Astrocyte (in vitro differentiated cells and primary cell): ENCODE results near the gene RAPGEF3. TPM values are rescaled to one million over a fixed set of nuclear protein-coding genes. Genes with fewer than 3 reads are reported as not detected.

Source experiments
- DNase-seq: peaks from one replicate; pipeline ENCODE4 v3.0.0-alpha.2; 2010; ENCODE audit warnings: low read depth
- FAIRE-seq: peaks from 2 replicates; lab custom pipeline; 2011; peaks lifted over from hg19 to GRCh38; lab: Jason Lieb, UNC
- H2AFZ ChIP-seq: 2 replicates; pipeline ENCODE4 v1.6.0; 2012; ENCODE audit warnings: low read depth, low read length, inconsistent platforms
- H3K27ac ChIP-seq: 2 replicates; pipeline ENCODE4 v1.5.1; 2011; ENCODE audit warnings: low read depth, low read length, inconsistent platforms
- H3K27me3 ChIP-seq: 2 replicates; pipeline ENCODE4 v1.6.0; 2011; ENCODE audit warnings: low read length, inconsistent platforms; ENCODE audit not compliant: insufficient read depth
- H3K36me3 ChIP-seq: 2 replicates; pipeline ENCODE4 v1.5.1; 2011; ENCODE audit warnings: low read length, inconsistent platforms; ENCODE audit not compliant: insufficient read depth
- H3K4me1 ChIP-seq: 2 replicates; pipeline ENCODE4 v1.5.1; 2011; ENCODE audit warnings: low read length, inconsistent platforms; ENCODE audit not compliant: insufficient read depth
- H3K4me2 ChIP-seq: 2 replicates; pipeline ENCODE4 v1.6.0; 2012; ENCODE audit warnings: low read length, inconsistent platforms
- H3K4me3 ChIP-seq: 2 replicates; pipeline ENCODE4 v1.5.1; 2011; ENCODE audit warnings: low read depth, mild to moderate bottlenecking, low read length, inconsistent platforms; ENCODE audit not compliant: insufficient read depth
- H3K79me2 ChIP-seq: 2 replicates; pipeline ENCODE4 v1.6.0; 2012; ENCODE audit warnings: mild to moderate bottlenecking, low read length, inconsistent platforms; ENCODE audit not compliant: insufficient read depth
- H3K9ac ChIP-seq: 2 replicates; pipeline ENCODE4 v1.6.0; 2012; ENCODE audit warnings: mild to moderate bottlenecking, low read length, inconsistent platforms
- H3K9me3 ChIP-seq: 2 replicates; pipeline ENCODE4 v1.5.1; 2012; ENCODE audit warnings: low read depth, mild to moderate bottlenecking, low read length, inconsistent platforms; ENCODE audit not compliant: insufficient read depth
- H4K20me1 ChIP-seq: 2 replicates; pipeline ENCODE4 v1.6.0; 2012; ENCODE audit warnings: low read length, inconsistent platforms; ENCODE audit not compliant: insufficient read depth
- H3K27ac Mint-ChIP-seq: one replicate; pipeline ENCODE4 v1.8.0; 2021; ENCODE audit warnings: mild to moderate bottlenecking, mixed read lengths; ENCODE audit not compliant: unreplicated experiment
- H3K27me3 Mint-ChIP-seq: one replicate; pipeline ENCODE4 v1.8.0; 2021; ENCODE audit warnings: low read depth, mixed read lengths; ENCODE audit not compliant: unreplicated experiment
- H3K36me3 Mint-ChIP-seq: one replicate; pipeline ENCODE4 v1.8.0; 2021; ENCODE audit warnings: low read depth, mixed read lengths; ENCODE audit not compliant: unreplicated experiment
- H3K4me1 Mint-ChIP-seq: one replicate; pipeline ENCODE4 v1.8.0; 2021; ENCODE audit warnings: low read depth, mixed read lengths; ENCODE audit not compliant: unreplicated experiment
- H3K4me3 Mint-ChIP-seq: one replicate; pipeline ENCODE4 v1.8.0; 2021; ENCODE audit warnings: mild to moderate bottlenecking, moderate library complexity, mixed read lengths; ENCODE audit not compliant: unreplicated experiment
- H3K9me3 Mint-ChIP-seq: one replicate; pipeline ENCODE4 v1.8.0; 2021; ENCODE audit warnings: mild to moderate bottlenecking, mixed read lengths; ENCODE audit not compliant: unreplicated experiment
- CTCF ChIP-seq: IDR thresholded peaks from 2 replicates; pipeline ENCODE4 v1.5.1; 2011; ENCODE audit warnings: low read depth, mild to moderate bottlenecking, inconsistent platforms, low read length, moderate library complexity; ENCODE audit not compliant: insufficient read depth
- EZH2 ChIP-seq: IDR thresholded peaks from 2 replicates; pipeline ENCODE4 v1.6.1; 2012; ENCODE audit warnings: mild to moderate bottlenecking, low read length, inconsistent platforms; ENCODE audit not compliant: insufficient read depth
- total RNA-seq: library from RNA; stranded (reverse); gene quantifications from 2 replicates; pipeline ENCODE4 v1.2.1, GENCODE V29; 2021

RAPGEF3 gene
- total RNA-seq, 1 donor from 2014 or later = 5.9 TPM

DNA sequence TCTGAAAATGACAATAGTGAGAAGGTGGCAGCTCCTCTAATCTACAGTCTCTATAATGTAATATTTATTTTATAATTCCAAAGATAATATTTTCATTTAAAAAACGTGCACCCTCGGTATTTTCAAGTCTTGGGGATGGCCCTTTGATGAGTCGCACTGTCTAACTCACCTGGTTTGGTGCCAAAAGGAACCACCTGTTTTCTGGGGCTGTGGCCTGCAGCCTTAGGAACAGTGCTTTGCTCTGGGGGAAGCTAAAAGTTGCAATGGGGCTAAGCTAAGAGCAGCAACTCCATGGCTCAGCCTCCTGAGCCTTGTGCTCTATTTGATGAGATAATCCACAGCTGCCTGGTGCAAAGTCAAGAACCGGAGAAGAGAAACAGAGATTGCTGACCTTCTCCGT is 27.0 kb downstream of the RAPGEF3 start:
- Mint-ChIP-seq H3K27ac (no peak overlapping the region), H3K4me3 (no peak overlapping the region), H3K4me1 (peaks cover 11% of the 10 kb centered on the region), H3K9me3 (peaks cover 6% of the 10 kb centered on the region), H3K27me3 (peaks cover 31% of the 10 kb centered on the region), H3K36me3 (no peaks in the 10 kb centered on the region)
- Histone ChIP-seq H3K4me3 (no peak overlapping the region), H3K79me2 (no peaks in the 10 kb centered on the region), H3K27me3 (no peaks in the 10 kb centered on the region), H3K9me3 (no peaks in the 10 kb centered on the region), H3K4me1 (peaks cover 6% of the 10 kb centered on the region), H3K9ac (no peak overlapping the region), H2AFZ (no peak overlapping the region), H3K4me2 (no peak overlapping the region), H4K20me1 (no peaks in the 10 kb centered on the region), H3K36me3 (no peaks in the 10 kb centered on the region), H3K27ac (no peak overlapping the region)
- no peak for FAIRE-seq
- no peak for DNase-seq
- no peak for TF ChIP-seq CTCF
- TF ChIP-seq EZH2 = no peak

DNA sequence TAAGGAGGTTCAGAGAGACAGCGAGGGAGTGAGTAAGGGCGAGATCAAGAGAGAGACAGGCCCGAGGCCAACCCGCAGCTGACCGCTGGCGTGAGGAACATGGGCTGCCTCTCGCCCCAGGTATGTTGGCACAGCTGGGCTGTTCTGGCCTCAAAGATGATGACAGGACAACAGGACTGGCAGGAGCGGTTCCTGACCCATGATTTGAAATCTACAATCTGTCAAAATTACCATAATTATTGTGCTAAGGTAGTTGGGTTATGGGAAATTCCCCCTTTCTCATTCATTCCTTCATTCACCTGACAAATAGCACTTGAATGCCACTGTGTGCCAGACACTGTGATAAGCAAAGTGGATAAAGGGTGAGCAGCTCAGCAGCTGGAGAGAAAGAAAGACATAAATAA is 28.3 kb downstream of the RAPGEF3 start:
- no peak for TF ChIP-seq CTCF
- TF ChIP-seq EZH2 = no peak
- Mint-ChIP-seq H3K27me3 (peaks cover 32% of the 10 kb centered on the region), H3K36me3 (no peaks in the 10 kb centered on the region), H3K4me1 (peaks cover 20% of the 10 kb centered on the region), H3K9me3 (peaks cover 6% of the 10 kb centered on the region), H3K27ac (no peak overlapping the region), H3K4me3 (no peak overlapping the region)
- peaks cover 8% of the 10 kb centered on the region for H3K4me1 ChIP-seq
- DNase-seq (no peak), FAIRE-seq (no peak)
- H3K27ac ChIP-seq = no peak overlapping the region
- no peaks in the 10 kb centered on the region for H4K20me1 ChIP-seq
- no peaks in the 10 kb centered on the region for H3K9me3 ChIP-seq
- H3K36me3 ChIP-seq = no peaks in the 10 kb centered on the region
- H3K4me3 ChIP-seq = no peak overlapping the region
- H3K79me2 ChIP-seq = no peaks in the 10 kb centered on the region
- no peak overlapping the region for H2AFZ ChIP-seq
- no peaks in the 10 kb centered on the region for H3K27me3 ChIP-seq
- H3K4me2 ChIP-seq = no peak overlapping the region
- H3K9ac ChIP-seq = no peak overlapping the region

DNA sequence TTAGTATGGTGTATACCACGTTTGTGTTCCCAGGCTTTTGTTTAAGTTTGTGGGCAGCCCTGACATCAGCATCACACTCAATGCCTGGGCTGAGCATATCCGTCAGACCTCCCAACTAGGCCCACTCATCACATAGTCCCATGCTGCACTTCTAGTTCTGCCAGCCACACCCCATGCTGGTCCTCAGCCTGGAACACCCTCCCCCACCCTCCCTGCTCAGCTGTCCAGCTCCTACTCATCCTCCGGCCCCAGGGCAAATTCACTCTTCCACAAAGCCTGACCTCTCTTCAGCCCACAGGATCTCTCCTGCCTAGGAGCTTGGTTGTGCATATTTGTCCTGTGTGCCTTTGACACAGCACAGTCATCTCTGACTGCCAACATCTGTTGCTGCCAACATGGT is 29.4 kb downstream of the RAPGEF3 start:
- no peak for DNase-seq
- Histone ChIP-seq H3K9me3 (no peaks in the 10 kb centered on the region), H3K4me3 (no peak overlapping the region), H3K4me2 (no peak overlapping the region), H3K9ac (no peak overlapping the region), H4K20me1 (no peaks in the 10 kb centered on the region), H3K27me3 (no peaks in the 10 kb centered on the region), H3K36me3 (no peaks in the 10 kb centered on the region), H3K27ac (no peak overlapping the region), H3K4me1 (peaks cover 8% of the 10 kb centered on the region), H2AFZ (no peak overlapping the region), H3K79me2 (no peaks in the 10 kb centered on the region)
- peaks cover 13% of the 10 kb centered on the region for H3K4me1 Mint-ChIP-seq
- TF ChIP-seq CTCF = no peak
- peaks cover 5% of the 10 kb centered on the region for H3K36me3 Mint-ChIP-seq
- peaks cover 43% of the 10 kb centered on the region for H3K27me3 Mint-ChIP-seq
- H3K27ac Mint-ChIP-seq = no peak overlapping the region
- no peak overlapping the region for H3K4me3 Mint-ChIP-seq
- peaks cover 9% of the 10 kb centered on the region for H3K9me3 Mint-ChIP-seq
- no peak for FAIRE-seq
